Activated T-helper 2 cell treated with anti-CD3 and anti-CD28 coated beads, Interferon-gamma antibody, Interleukin-2, Interleukin-4, amounts not matched to agents 10 μg/mL and 5 μg/mL and 100 μg/mL, durations not matched to agents 14 hours and 24 hours and 36 hours (primary cell): ENCODE measurements around the gene PCDH9. TPM values are rescaled to one million over a fixed set of nuclear protein-coding genes. Genes with fewer than 3 reads are reported as not detected.

Source experiments
- DNase-seq: peaks from one replicate; pipeline ENCODE4 v3.0.0; 2021; ENCODE audit warnings: low spot score
- H3K27ac Mint-ChIP-seq: one replicate; pipeline ENCODE4 v1.8.0; 2021; ENCODE audit warnings: mixed read lengths
- H3K27me3 Mint-ChIP-seq: one replicate; pipeline ENCODE4 v1.8.0; 2021; ENCODE audit warnings: low read depth, mixed read lengths
- H3K36me3 Mint-ChIP-seq: one replicate; pipeline ENCODE4 v1.8.0; 2021; ENCODE audit warnings: low read depth, mixed read lengths
- H3K4me1 Mint-ChIP-seq: one replicate; pipeline ENCODE4 v1.8.0; 2021; ENCODE audit warnings: low read depth, mixed read lengths
- H3K4me3 Mint-ChIP-seq: one replicate; pipeline ENCODE4 v1.8.0; 2021; ENCODE audit warnings: low read depth, mild to moderate bottlenecking, moderate library complexity, mixed read lengths
- H3K9me3 Mint-ChIP-seq: one replicate; pipeline ENCODE4 v1.8.0; 2021; ENCODE audit warnings: mixed read lengths
- intact Hi-C: fragments of 100-400 bp; cut with micrococcal nuclease; formaldehyde crosslinking; loops from one replicate; pipeline ENCODE4 v1.15.1; 2023
- total RNA-seq: library from RNA; stranded (reverse); gene quantifications from 2 replicates; pipeline ENCODE4 v1.2.3, GENCODE V29; 2022

The PCDH9 gene
- total RNA-seq, 1 donor from 2014 or later: 0.18 TPM

DNA sequence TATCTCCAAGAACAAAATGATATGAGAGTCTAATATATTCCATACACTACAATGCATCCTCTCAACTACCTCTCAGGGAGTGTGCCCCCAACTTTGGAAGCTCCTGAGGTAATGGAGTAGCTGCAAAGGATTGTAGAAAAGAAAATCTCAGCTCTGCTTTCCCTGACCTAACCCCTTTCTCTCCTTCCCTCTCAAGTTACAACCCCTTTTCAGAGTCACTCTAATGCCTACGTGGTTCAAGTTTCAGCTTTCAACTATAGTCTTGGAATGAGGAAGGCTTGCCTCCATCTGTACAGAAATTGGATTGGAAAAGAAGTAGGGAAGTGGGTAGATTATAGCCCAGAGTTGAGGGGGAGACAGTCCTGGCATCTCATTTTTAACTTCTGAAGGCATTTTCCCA, 256.0 kb downstream of the PCDH9 start:
- H3K27ac Mint-ChIP-seq: no peak overlapping the region
- no peak for DNase-seq
- no peaks in the 10 kb centered on the region for H3K4me1 Mint-ChIP-seq
- H3K4me3 Mint-ChIP-seq: no peak overlapping the region
- intact Hi-C loops: no loop called here
- H3K36me3 Mint-ChIP-seq: no peaks in the 10 kb centered on the region
- no peaks in the 10 kb centered on the region for H3K9me3 Mint-ChIP-seq
- no peaks in the 10 kb centered on the region for H3K27me3 Mint-ChIP-seq

DNA sequence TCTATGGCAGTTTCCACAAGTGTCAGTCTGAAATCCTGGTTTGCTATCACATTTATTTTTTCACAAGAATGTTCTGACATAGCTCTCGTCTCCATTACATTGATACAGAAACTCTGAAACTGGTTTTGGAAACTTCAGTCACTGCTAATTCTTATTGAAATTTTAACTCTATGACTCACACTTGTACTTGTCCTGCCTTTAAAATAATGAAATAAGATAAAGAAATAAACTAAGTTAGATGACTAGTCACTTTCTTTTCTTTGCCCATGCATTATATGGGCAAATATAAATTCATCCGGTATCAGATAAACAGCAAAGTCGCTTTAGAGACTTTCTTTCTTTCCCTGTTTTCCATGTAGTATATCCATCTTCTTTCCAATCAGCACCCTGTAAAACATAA, 257.5 kb downstream of the PCDH9 start:
- no peaks in the 10 kb centered on the region for H3K27me3 Mint-ChIP-seq
- H3K4me3 Mint-ChIP-seq: no peak overlapping the region
- no peaks in the 10 kb centered on the region for H3K4me1 Mint-ChIP-seq
- H3K27ac Mint-ChIP-seq: no peak overlapping the region
- DNase-seq: no peak
- no peaks in the 10 kb centered on the region for H3K9me3 Mint-ChIP-seq
- no peaks in the 10 kb centered on the region for H3K36me3 Mint-ChIP-seq
- intact Hi-C loops: no loop called here

DNA sequence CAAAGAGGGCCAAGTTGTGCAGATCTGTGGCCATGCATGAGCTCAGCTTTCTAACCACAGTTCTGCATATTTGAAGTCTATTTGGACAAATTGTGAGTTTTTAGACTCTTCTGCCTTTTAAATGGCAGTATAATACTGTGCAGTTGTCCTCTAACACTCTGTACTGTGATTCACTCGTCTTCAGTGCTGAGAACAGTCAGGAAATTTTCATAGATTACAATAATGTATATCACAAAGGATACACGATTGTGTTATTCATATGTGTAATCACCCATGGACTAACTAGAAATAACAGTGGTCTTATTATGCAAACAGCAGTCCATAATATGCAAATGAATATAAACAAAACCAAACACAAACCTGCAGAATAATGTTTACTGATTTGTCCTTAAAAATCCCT, 259.1 kb downstream of the PCDH9 start:
- no peaks in the 10 kb centered on the region for H3K9me3 Mint-ChIP-seq
- DNase-seq: no peak
- intact Hi-C loops: no loop called here
- no peaks in the 10 kb centered on the region for H3K36me3 Mint-ChIP-seq
- no peak overlapping the region for H3K4me3 Mint-ChIP-seq
- H3K27ac Mint-ChIP-seq: no peak overlapping the region
- H3K4me1 Mint-ChIP-seq: no peaks in the 10 kb centered on the region
- no peaks in the 10 kb centered on the region for H3K27me3 Mint-ChIP-seq

DNA sequence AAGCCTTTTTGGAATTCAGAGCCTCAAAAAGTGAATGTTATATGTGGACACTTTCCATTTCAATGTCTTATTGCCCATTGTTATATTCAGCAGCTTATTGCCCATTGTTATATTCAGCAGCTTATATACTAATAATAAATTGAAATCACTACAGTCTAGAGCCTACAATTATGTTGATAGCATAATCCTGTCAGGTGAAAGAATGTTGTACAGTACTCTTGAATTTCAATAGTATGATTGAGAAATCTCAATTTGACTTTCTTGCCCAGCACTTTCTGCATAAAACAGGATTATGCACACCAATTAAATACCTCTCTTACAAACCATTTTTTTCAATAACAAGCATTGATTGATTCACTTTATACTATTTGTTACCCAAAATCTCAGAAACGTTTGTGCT, 260.8 kb downstream of the PCDH9 start:
- Mint-ChIP-seq H3K4me3 (no peak overlapping the region), H3K27ac (no peak overlapping the region), H3K9me3 (no peaks in the 10 kb centered on the region), H3K36me3 (no peaks in the 10 kb centered on the region), H3K27me3 (no peaks in the 10 kb centered on the region), H3K4me1 (no peaks in the 10 kb centered on the region)
- no peak for DNase-seq
- intact Hi-C loops: no loop called here

DNA sequence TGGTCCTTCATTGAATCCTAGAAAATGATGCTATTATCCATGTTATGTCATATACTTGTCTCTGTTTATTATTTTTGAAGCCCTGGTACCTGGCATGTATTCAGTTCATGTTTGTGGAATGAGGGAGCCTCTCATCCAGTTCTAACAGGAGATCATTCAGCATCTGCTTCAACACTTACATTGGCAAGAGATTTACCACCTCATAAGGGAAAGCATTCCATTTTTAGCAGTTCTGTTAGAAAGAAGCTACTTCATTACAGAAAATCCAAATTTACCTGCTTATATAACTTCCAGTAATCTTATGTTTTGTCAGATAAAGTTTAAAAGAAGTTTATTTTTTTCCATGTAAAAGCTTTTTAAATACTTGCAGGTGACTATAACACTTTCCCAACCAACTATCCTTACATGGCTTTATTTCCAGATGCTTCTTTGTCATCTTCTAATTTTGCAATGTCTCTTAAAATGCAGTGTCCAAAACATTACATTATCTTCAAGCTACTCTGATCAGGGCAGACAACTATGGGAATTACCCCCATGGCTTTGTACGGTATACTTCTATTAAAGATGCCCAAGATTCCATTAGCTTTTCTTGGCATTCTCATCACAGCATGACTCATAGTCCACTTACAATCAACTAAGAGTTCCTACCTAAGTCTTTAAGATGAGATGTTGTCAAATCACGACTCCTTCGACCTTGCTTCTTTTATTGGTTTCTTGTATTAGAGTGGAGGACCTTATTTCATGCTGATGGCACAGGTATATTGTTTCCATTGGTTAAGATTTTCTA, 262.1 kb downstream of the PCDH9 start:
- Mint-ChIP-seq H3K9me3 (no peaks in the 10 kb centered on the region), H3K27me3 (no peaks in the 10 kb centered on the region), H3K4me3 (no peak overlapping the region), H3K36me3 (no peaks in the 10 kb centered on the region), H3K27ac (no peak overlapping the region), H3K4me1 (no peaks in the 10 kb centered on the region)
- DNase-seq: no peak
- intact Hi-C loops: no loop called here

DNA sequence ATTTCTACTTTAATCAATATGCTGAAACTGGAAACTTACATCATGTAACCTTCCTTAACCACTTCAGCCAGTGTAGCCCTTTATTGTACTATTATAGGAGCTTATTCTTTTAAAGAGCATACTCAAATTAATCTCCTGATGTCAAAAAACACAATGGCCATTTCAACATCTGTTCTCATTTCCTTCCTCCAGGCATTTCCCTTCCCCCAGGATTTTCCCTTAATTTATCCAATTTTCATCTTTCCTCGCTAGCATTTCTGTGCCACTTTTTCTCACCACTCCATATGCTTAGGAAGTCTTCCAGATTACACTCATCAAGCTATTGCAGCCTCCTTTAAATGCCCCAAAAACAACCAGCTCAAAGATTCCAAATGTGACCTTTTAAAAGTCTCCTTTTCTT, 265.0 kb downstream of the PCDH9 start:
- DNase-seq: no peak
- Mint-ChIP-seq H3K9me3 (no peaks in the 10 kb centered on the region), H3K27ac (no peak overlapping the region), H3K36me3 (no peaks in the 10 kb centered on the region), H3K27me3 (no peaks in the 10 kb centered on the region), H3K4me3 (no peak overlapping the region), H3K4me1 (no peaks in the 10 kb centered on the region)
- intact Hi-C loops: no loop called here

DNA sequence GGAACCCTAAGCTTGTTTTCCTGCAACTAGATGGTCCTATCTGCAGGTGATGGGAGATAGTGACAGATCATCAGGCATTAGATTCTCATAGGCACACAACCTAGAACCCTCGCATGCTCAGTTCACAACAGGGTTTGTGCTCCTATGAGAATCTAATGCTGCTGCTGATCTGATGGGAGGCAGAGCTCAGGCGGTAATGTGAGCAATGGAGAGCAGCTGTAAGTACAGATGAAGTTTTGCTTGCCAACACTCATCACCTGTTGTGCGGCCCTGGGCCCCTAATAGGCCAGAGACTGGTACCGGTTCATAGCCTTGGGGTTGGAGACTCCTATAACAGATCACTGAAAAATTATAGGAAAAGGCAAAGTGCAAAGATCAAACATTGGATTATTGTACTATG, 267.2 kb downstream of the PCDH9 start:
- Mint-ChIP-seq H3K4me3 (no peak overlapping the region), H3K27me3 (no peaks in the 10 kb centered on the region)

DNA sequence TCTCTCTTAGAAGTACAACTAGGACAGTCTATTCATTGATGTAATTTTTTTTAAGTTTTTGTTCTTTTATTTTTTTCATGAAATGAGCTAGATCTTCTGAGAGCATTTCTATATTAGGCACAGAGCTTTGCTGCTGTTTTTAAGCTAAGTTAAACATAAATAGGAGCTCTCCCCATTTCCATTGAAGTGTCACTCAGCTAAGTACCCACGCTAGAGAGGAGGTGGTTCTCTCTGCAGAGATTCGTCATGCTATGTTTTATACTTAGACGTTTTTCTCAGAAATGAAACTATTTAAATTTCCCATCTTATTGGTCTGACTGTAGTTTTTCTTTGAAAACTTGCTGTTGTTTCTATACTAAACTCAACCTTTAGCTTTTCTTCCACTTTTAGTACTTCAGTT, 271.5 kb downstream of the PCDH9 start:
- no peak for DNase-seq
- no peaks in the 10 kb centered on the region for H3K9me3 Mint-ChIP-seq
- intact Hi-C loops: no loop called here
- H3K4me1 Mint-ChIP-seq: no peaks in the 10 kb centered on the region
- H3K27ac Mint-ChIP-seq: no peak overlapping the region
- no peaks in the 10 kb centered on the region for H3K36me3 Mint-ChIP-seq
- H3K27me3 Mint-ChIP-seq: no peaks in the 10 kb centered on the region
- no peak overlapping the region for H3K4me3 Mint-ChIP-seq

More for the DNA sequence above, 267.2 kb downstream of the PCDH9 start:
- H3K9me3 Mint-ChIP-seq: no peaks in the 10 kb centered on the region
- no peaks in the 10 kb centered on the region for H3K36me3 Mint-ChIP-seq
- H3K4me1 Mint-ChIP-seq: no peaks in the 10 kb centered on the region
- no peak for DNase-seq
- H3K27ac Mint-ChIP-seq: no peak overlapping the region
- intact Hi-C loops: no loop called here

DNA sequence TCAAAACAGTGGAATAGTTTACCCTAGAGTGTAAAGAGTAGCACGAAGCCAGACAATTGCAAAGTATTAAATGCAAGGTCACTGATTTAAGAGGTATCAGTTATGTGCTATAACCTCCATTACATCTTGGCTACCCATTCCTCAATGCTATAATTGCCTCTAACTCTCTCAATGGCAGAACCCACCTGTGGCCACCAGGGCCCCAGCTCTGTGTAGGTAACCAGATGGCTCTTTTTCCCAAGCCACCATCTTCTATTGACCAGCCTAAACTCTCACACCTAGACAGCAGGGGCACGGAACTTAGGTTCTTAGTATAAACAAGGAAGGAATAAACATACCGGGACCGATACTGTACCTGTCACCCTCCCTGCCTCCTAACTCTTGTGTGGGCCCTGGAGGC, 277.6 kb downstream of the PCDH9 start:
- no peaks in the 10 kb centered on the region for H3K4me1 Mint-ChIP-seq
- no peak for DNase-seq
- H3K9me3 Mint-ChIP-seq: no peaks in the 10 kb centered on the region
- no peak overlapping the region for H3K4me3 Mint-ChIP-seq
- intact Hi-C loops: no loop called here
- H3K27ac Mint-ChIP-seq: no peak overlapping the region
- no peaks in the 10 kb centered on the region for H3K27me3 Mint-ChIP-seq
- no peaks in the 10 kb centered on the region for H3K36me3 Mint-ChIP-seq

DNA sequence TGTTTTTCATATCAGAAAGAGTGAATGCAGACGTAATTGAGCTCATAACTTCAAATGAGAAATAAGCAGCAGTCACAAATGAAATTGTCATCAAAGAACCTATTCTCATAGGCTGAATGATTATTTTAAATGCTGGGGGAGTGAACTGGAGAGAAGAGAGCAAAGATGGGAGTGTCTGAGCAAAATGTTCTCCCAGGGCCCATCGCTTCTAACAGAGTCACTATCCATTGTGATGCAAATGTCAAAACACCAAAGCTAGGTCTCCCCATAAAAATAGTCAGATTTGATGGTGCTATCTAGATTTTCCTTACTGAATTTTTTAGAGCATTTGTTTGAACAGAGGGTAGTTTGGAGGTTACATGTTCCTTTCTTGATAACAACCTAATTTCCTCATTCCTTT, 278.7 kb downstream of the PCDH9 start:
- no peak overlapping the region for H3K27ac Mint-ChIP-seq

DNA sequence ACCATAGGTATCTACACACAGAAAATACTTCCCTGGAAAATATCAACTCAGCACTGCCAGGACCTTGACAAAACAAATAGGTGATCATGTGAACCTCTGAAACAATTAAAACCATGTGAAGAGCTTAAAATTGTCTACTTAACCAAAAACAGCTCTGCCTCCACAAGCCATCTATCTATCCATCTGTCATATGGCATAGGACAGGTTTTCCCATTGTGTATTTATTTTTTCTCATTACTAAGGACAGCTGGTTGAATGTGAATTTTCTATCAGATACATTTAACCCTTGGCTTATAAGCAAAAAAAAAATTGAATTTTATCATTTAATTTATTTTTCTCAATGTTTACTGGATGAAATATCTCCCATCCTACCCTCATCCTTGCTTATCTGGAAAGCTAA, 279.5 kb downstream of the PCDH9 start:
- Mint-ChIP-seq H3K27ac (no peak overlapping the region), H3K9me3 (no peaks in the 10 kb centered on the region), H3K4me1 (no peaks in the 10 kb centered on the region), H3K4me3 (no peak overlapping the region), H3K27me3 (no peaks in the 10 kb centered on the region), H3K36me3 (no peaks in the 10 kb centered on the region)
- no peak for DNase-seq
- intact Hi-C loops: no loop called here

More for the DNA sequence above, 278.7 kb downstream of the PCDH9 start:
- no peak for DNase-seq
- no peaks in the 10 kb centered on the region for H3K27me3 Mint-ChIP-seq
- H3K4me1 Mint-ChIP-seq: no peaks in the 10 kb centered on the region
- no peaks in the 10 kb centered on the region for H3K9me3 Mint-ChIP-seq
- no peak overlapping the region for H3K4me3 Mint-ChIP-seq
- intact Hi-C loops: no loop called here
- H3K36me3 Mint-ChIP-seq: no peaks in the 10 kb centered on the region

DNA sequence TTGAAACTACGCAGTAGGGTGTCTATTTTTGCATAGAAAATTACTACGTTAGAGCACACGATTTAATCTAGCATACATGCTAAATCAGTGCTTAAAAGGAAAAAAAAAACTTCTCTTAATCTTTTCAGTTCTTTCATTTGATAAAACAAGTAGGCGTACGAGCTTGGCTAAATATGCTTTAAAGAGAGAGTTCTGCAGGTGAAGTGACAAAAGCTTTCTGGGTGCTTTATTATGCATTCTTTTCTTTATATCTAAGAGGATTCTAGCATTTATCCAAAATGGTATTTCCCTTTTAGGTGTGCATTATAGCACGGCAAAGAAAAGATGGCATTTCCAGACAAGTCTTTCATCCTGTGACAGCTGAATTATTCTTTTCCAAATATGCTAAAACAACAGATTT, 281.2 kb downstream of the PCDH9 start:
- H3K27ac Mint-ChIP-seq: no peak overlapping the region

DNA sequence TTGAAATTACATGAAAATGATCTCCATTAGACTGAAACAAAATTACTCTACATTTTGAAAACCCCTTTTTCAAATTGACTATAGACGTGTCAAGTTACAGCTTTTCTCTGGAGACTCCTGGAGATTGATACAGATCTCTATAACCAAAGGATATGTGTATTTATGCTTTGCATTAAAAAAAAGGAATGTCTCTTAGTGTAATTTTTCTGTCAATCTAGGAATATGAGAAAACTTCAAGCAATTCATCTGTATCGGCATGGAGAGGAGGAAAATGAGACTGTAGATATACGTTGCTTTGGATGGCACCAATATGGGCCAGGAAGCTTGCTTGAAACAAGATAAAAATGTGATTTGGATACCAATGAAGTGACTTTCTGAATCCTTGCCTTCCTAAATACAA, 286.6 kb downstream of the PCDH9 start:
- Mint-ChIP-seq H3K36me3 (no peaks in the 10 kb centered on the region), H3K27ac (no peak overlapping the region), H3K9me3 (no peaks in the 10 kb centered on the region), H3K4me3 (no peak overlapping the region), H3K4me1 (no peaks in the 10 kb centered on the region), H3K27me3 (no peaks in the 10 kb centered on the region)
- no peak for DNase-seq
- intact Hi-C loops: no loop called here

More for the DNA sequence above, 281.2 kb downstream of the PCDH9 start:
- Mint-ChIP-seq H3K36me3 (no peaks in the 10 kb centered on the region), H3K4me1 (no peaks in the 10 kb centered on the region), H3K4me3 (no peak overlapping the region), H3K27me3 (no peaks in the 10 kb centered on the region), H3K9me3 (no peaks in the 10 kb centered on the region)
- no peak for DNase-seq
- intact Hi-C loops: no loop called here

DNA sequence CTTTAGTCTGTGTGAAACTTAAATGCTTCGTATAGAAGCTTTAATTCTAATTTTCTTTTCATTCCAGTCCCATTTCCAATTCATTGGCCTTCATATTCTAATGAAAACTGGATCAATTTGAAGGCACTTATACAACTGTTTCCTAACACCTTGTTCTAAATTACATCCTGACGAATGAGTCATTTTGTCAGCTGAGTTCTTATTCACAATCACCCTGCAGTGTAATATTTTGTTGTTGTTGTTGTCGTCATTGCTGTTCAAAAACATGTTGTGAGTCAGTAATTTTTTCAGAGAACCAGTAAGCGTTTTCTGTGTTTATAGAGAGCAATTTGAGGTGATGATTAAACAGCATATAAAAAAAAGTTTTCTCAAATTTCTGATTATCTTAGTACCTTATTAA, 290.0 kb downstream of the PCDH9 start:
- DNase-seq: no peak
- Mint-ChIP-seq H3K4me3 (no peak overlapping the region), H3K9me3 (no peaks in the 10 kb centered on the region), H3K27me3 (no peaks in the 10 kb centered on the region), H3K36me3 (no peaks in the 10 kb centered on the region), H3K4me1 (no peaks in the 10 kb centered on the region), H3K27ac (no peak overlapping the region)
- intact Hi-C loops: no loop called here
